ENCODE data around the gene CDCP1. TPM values are rescaled to one million over a fixed set of nuclear protein-coding genes. Genes with fewer than 3 reads are reported as not detected.

The CDCP1 gene
- total RNA-seq, 1 experiment from 2014 or later, result 0.13 TPM

DNA sequence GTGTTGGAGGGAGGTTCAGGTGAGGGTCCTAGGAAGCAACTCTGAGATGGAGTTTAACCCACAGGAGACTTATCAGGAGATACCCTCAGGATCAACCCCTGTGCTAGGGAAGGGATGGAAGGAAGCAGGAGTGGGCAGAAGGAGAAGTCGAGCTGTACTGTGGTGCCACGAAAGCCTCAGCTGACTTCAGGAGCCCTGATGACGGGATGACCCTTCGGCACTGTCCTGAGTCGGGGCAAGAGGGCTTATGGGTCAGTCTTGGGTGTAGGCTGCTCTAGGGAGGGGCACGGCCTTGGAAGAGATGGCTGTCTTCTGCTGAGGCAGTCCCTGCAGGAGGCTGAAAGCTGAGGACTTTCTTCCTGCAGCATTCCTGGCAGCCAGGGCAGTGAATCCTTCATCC lies 112.4 kb downstream of the CDCP1 start:
- Histone ChIP-seq H3K27ac (ENCODE audit: low read depth, low read length, poor library complexity, severe bottlenecking) (no peak overlapping the region), H3K36me3 (ENCODE audit: insufficient read depth, low read length, poor library complexity, severe bottlenecking) (no peaks in the 10 kb centered on the region), H3K4me1 (ENCODE audit: insufficient read depth, low read length, poor library complexity, severe bottlenecking) (no peaks in the 10 kb centered on the region), H3K27me3 (replicated peaks; ENCODE audit: insufficient read depth, low read depth, low read length, poor library complexity) (no peaks in the 10 kb centered on the region), H3K9me3 (ENCODE audit: low read depth, low read length, poor library complexity, severe bottlenecking) (no peaks in the 10 kb centered on the region), H3K4me3 (ENCODE audit: low read depth, low read length, poor library complexity, severe bottlenecking) (no peak overlapping the region)
- no peak for DNase-seq (ENCODE audit: low spot score)
- intact Hi-C loops (cut with micrococcal nuclease; ENCODE audit: unreplicated experiment), result loop anchor here (10.0 kb wide), 1 partner anchor 1171 kb away; the partner anchor contains the start of gene CCR1
- no TSS peak for BruUV-seq (replicated peaks)
- no peak for TF ChIP-seq CTCF (conservative IDR thresholded peaks at IDR 0.05; ENCODE audit: low read depth, low read length)
- TF ChIP-seq EZH2 (IDR thresholded peaks at IDR 0.05; ENCODE audit: borderline replicate concordance, low read depth, low read length, poor library complexity, severe bottlenecking), result no peak
- CTCF ChIA-PET, result no interaction called here
- POLR2A ChIA-PET (ENCODE audit: low non-redundant PET), result no interaction called here

Other genes starting within 250 kb of the CDCP1 start
- gene ZDHHC3, start 170.2 kb downstream of the CDCP1 start, total RNA-seq (2021), result 94.7 and 95.2 TPM in 2 replicates
- gene EXOSC7, start 170.1 kb downstream of the CDCP1 start, total RNA-seq (2021), result 47.4 and 57.3 TPM in 2 replicates
- gene CLEC3B, start 120.1 kb downstream of the CDCP1 start, total RNA-seq (2021), result 0.81 and 1.0 TPM in 2 replicates
- 6.1 and 7.2 TPM in 2 replicates for gene TMEM158, start 79.9 kb upstream of the CDCP1 start, total RNA-seq (2021)
- gene LARS2, start 242.2 kb upstream of the CDCP1 start, total RNA-seq (2021), result 21.6 TPM in 2 replicates